ENCODE measurements around the gene HOMER2. TPM values are rescaled to one million over a fixed set of nuclear protein-coding genes. Genes with fewer than 3 reads are reported as not detected.

Gene HOMER2
- total and polyA plus RNA-seq, 2 of the 13 experiments (the other 11 are each of a cell fraction or from before 2014, with no cell fraction given) = 12.9 to 14.1 TPM

- no peak for ATAC-seq
- H3K4me1 ChIP-seq (ENCODE audit: insufficient read depth, low read length) = peaks cover 15% of the 10 kb centered on the region
- no peak for DNase-seq (ENCODE audit: low spot score)
- TF ChIP-seq MTA1 (CRISPR knock-in tag; IDR thresholded peaks at IDR 0.05; ENCODE audit: borderline replicate concordance) (no peak), ZFP91 (CRISPR knock-in tag; IDR thresholded peaks at IDR 0.05; ENCODE audit: borderline replicate concordance) (no peak), BORCS8-MEF2B (CRISPR knock-in tag; IDR thresholded peaks at IDR 0.05) (no peak), ARID2 (CRISPR knock-in tag; IDR thresholded peaks at IDR 0.05; ENCODE audit: borderline replicate concordance) (no peak), ETS1 (CRISPR knock-in tag; IDR thresholded peaks at IDR 0.05) (no peak), MIER3 (CRISPR knock-in tag; IDR thresholded peaks at IDR 0.05; ENCODE audit: borderline replicate concordance) (no peak), ATF1 (CRISPR knock-in tag; IDR thresholded peaks at IDR 0.05) (no peak), ZNF878 (CRISPR knock-in tag; IDR thresholded peaks at IDR 0.05) (no peak), NR3C1 (CRISPR knock-in tag; IDR thresholded peaks at IDR 0.05) (no peak), ZNF496 (CRISPR knock-in tag; IDR thresholded peaks at IDR 0.05; ENCODE audit: insufficient replicate concordance) (no peak), TCF12 (IDR thresholded peaks at IDR 0.05) (no peak), TCF12 (CRISPR knock-in tag; IDR thresholded peaks at IDR 0.05) (no peak), HMGXB4 (CRISPR knock-in tag; IDR thresholded peaks at IDR 0.05; ENCODE audit: borderline replicate concordance in 1 of 2, low read depth in 1 of 2) (no peak), ZNF274 (CRISPR knock-in tag; IDR thresholded peaks at IDR 0.05) (no peak), ZNF607 (CRISPR knock-in tag; IDR thresholded peaks at IDR 0.05; ENCODE audit: borderline replicate concordance) (no peak), ZFP37 (CRISPR knock-in tag; IDR thresholded peaks at IDR 0.05; ENCODE audit: borderline replicate concordance) (no peak), LRRFIP1 (CRISPR knock-in tag; conservative IDR thresholded peaks at IDR 0.05) (no peak)
Observed at GRCh38 chr15:82971218-82971984, 18.9 kb upstream of the HOMER2 start.

More at GRCh38 chr15:82971218-82971984, 18.9 kb upstream of the HOMER2 start:
- Histone ChIP-seq H4K20me1 (ENCODE audit: insufficient read depth, low read length) (no peaks in the 10 kb centered on the region), H3K36me3 (replicated peaks in 1 of 2; ENCODE audit: control insufficient read depth in 1 of 2, insufficient read depth in 2 of 2, low read length in 2 of 2) (no peaks in the 10 kb centered on the region), H3K27ac (ENCODE audit: extremely low read length, insufficient read depth, low read length) (no peak overlapping the region), H3K4me3 (replicated peaks in 1 of 3; ENCODE audit: insufficient read depth in 1 of 3, low read depth in 2 of 3, low read length in 3 of 3) (no peak overlapping the region), H2AFZ (ENCODE audit: low read length) (no peak overlapping the region), H3K9me3 (ENCODE audit: low read length) (no peaks in the 10 kb centered on the region), H3K27me3 (ENCODE audit: control insufficient read depth in 1 of 2, insufficient read depth in 2 of 2, low read length in 2 of 2) (no peaks in the 10 kb centered on the region), H3K4me2 (ENCODE audit: low read depth, low read length) (no peak overlapping the region), H3K79me2 (ENCODE audit: insufficient read depth, low read length) (no peaks in the 10 kb centered on the region), H3K9ac (ENCODE audit: insufficient read depth, low read depth, low read length) (no peak overlapping the region)
- in situ Hi-C loops (cut with HindIII; ENCODE audit: extremely low pct_ligation_motif_present, low pct_unique_long_range_greater_than_20kb) = no loop called here
- 49% methylated on average over 2 of the region's 2 CpGs for WGBS (ENCODE audit: low lambda C conversion rate)
- ChIA-PET CTCF (ENCODE audit: low intra/inter-chr PET ratio, low total read pairs) (no interaction called here), POLR2A (interaction anchor here (0.7 to 1.4 kb wide), 2 partner anchors 12 to 14 kb away, joined by 3 to 5 read pairs; partner anchors contain the start of gene RAMAC)
- no TSS peak for BruUV-seq (replicated peaks)
- peak; percentile 4 for FAIRE-seq
- intact Hi-C loops (cut with micrococcal nuclease; ENCODE audit: unreplicated experiment) = no loop called here
